HG03066 (cell line): Measurements from ENCODE around the gene GSG1L2.

Source experiments
- ATAC-seq: cut with Tn5 transposase; IDR thresholded peaks from one replicate; pipeline ENCODE4 v1.9.1; 2021; ENCODE audit warnings: low read depth; ENCODE audit not compliant: unreplicated experiment

The GSG1L2 gene

GRCh38 chr17:9825641-9826150 lies 3.8 kb upstream of the GSG1L2 start, which contains the start of gene GLP2R:
TSS of gene GLP2R (plus strand) at chr17:9825924. CDS start at chr17:9826064, 140 bp downstream.
- no peak for ATAC-seq

- no peak for ATAC-seq
Observed at GRCh38 chr17:9824797-9825338, 3.0 kb upstream of the GSG1L2 start.

GRCh38 chr17:9824094-9824493 lies 2.2 kb upstream of the GSG1L2 start:
- ATAC-seq: no peak

- ATAC-seq: no peak
Observed at GRCh38 chr17:9820448-9820847, 1.4 kb downstream of the GSG1L2 start.

DNA sequence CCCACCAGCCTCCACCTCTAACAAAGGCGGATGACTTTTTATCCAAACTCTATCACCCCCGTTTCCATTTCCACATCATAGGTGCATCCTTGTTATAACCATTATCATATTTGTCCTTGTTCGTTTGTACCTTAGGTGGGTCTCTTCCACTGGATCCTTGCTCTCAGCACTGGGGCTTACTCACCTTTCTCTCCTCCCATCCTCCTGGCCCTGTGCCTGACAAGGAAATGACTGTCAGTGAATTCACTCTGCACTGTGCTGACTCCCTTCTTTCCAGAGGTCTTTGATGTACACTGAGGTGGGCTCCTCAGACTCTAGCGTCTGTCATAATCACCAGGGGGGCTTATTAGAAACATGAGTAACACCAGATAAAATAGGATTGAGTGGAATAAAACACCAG lies 3.1 kb downstream of the GSG1L2 start:
- no peak for ATAC-seq

GRCh38 chr17:9817086-9817485 lies 4.8 kb downstream of the GSG1L2 start:
- no peak for ATAC-seq

- ATAC-seq: no peak
Observed at GRCh38 chr17:9816472-9816871, 5.4 kb downstream of the GSG1L2 start.

GRCh38 chr17:9814337-9814945 lies 7.4 kb downstream of the GSG1L2 start:
- no peak for ATAC-seq

DNA sequence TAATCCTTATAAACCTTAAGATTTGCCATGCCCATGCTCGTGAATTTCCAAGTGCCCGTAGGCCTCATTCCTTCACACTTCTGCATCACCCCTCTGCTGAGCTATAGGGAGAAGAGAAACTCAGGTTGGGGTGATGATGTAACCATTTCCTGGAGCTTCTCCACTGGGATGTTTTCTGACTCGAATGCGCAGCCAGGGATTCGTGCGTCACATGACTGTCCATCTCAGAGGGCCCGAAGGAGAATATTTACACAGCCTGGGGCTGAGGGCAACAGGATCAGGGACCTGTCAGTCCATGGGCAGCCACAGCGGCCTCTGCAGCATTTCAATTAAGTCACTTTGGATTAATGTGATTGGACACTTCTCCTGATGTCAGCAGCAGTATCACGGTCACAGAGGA lies 8.7 kb downstream of the GSG1L2 start:
- no peak for ATAC-seq

DNA sequence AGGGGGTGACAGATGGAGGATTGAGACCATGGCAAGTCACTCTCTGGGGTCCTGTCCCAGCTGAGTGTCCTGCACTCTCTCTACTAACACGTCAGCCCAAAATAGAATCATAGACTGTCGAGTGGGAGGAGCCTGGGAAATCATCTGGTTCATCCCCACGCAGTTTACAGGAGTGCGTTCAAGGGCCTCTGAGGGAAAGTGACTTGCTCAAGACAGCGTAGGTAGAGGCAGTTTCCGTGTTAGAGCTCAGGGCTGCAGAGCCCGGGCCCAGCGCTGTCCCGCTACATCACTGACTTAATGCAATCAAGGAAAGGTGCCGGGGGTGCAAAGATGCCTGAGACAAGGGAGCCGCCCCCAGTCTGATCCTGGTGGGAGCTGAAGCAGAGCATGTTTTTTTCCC lies 10.3 kb downstream of the GSG1L2 start:
- no peak for ATAC-seq

DNA sequence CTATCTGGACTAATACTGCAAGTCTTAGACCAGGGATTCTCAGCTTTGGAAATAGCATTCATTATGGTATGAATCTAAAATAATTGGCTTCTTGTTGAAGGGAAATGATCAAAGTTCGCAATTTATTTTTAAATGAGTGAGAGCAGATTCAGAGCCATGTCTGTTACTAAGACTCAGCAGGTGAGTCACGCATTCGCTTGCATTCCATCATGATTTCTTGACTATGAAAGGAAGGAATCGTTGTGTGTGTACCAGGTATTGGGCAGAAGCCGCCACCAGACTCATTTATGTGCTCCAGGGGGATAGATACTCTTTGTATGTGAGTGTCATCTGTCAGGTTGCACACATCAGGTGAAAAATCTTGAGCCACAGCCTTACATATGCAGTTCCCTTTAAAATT lies 10.8 kb downstream of the GSG1L2 start:
- ATAC-seq: no peak

DNA sequence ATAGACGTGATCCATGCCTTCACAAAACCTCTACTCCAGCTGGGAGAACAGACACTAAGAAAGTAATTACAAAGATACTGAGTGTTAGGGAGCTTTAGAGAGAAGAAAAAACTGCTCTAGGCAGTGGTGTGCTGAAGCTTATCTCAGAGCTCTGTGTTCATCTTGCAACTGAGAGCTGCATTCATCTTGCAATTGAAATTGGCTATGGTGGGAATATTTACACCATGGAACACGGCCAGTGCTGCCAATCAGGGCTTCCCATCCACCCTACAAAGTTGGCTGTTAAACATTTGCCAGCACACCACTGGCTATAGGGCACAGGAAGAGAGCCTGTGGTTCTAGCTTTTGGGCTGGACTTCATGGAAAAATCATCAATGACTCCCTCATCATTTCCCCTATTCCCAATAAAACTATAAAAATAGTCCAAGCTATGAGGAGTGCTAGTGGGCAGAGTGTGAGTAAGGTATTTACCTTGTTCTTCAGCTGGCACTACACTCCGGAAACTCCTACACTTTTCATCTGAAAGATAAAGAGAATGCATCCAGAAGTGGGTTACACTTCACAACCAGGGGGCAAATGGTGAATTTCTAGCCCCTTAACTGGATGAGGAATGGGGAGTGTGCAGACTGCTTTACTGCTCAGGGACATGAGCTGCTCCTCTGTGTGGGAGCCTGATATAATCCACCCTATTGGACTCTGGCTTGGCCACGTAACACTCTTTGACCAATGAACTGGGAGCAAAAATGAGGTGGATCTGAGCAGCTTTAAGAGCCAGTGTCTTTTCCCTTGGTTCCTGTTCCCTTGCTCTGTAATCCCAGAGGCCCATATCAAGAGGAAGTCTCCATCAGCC lies 11.6 kb downstream of the GSG1L2 start:
- ATAC-seq: no peak

- no peak for ATAC-seq
Observed at GRCh38 chr17:9809409-9809808, 12.5 kb downstream of the GSG1L2 start.

DNA sequence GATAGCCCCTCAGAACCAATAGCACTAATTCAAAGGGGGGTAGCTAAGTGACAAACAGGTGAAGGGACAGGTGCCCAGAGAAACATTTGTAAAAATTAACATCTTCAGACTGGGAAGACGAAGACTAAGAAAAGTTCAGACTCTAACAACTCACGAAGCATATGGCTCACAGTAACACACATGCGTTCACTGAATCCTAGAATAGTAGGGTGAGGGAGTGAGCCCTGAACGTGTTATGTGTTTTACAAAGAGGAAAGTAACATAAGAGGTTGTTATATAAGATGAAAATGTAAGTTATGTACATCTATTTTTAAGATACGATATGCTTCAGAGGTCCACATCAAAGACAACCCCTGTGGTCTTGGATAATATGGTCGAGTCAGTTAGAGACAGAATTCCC lies 15.2 kb downstream of the GSG1L2 start:
- ATAC-seq: no peak

DNA sequence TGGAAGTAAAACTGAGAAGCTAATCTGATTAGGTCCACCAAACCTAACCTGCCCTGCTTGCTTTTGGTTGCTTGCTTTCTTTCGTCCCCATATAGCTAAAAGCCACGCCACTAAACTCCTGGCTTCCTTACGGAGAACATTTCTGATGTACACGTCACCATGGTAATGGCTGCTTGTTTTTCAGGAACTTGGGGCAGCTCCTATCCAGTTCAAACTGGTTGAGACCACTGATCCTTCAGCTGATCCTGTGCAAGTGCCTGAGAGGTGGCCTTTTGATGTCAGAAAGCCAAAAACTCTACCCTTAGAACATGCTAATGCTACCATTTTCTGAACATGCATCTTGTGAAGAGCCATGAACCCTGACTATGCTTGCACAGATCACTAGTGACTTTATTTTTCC lies 16.1 kb downstream of the GSG1L2 start:
- no peak for ATAC-seq

DNA sequence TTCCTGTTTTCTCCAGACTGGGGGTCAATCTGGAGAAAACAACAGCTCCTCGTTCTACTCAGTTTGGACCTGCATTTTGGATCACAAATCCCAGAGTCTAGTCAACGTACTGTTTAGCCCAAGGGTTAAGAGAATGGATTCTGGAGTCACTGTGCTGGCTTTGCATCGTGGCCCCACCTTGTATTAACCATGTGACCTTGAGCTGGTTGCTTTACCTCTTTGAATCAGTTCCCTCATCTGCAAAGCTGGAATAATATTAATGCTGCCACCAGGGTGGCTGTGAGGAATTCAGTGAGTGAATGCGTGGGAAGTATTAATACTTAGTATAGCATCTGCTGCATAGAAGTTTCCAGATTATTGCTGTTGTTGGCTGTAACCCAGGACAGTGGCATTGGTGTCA lies 19.2 kb downstream of the GSG1L2 start:
- ATAC-seq: no peak

DNA sequence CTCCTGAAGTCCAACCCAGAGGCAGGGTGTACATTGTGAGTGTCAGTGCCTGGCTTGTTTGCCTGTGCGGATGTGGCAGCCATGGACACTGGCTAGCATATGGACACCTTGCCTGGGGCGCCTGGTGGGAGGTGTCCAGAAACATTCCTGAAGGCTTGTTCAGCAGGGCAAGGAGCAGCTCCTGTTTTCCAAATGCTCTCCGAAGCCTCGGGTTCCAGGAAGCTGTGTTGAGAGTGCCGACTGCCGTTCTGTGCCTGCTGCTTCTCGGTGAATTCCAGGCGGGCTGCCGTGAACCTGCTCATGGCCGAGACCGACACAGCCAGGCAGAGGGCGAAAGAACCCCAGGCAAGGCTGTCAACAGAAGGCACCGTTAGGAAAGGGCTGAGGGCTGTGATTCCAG lies 19.6 kb downstream of the GSG1L2 start:
- ATAC-seq: no peak

- no peak for ATAC-seq
Observed at GRCh38 chr17:9801505-9801904, 20.4 kb downstream of the GSG1L2 start.

DNA sequence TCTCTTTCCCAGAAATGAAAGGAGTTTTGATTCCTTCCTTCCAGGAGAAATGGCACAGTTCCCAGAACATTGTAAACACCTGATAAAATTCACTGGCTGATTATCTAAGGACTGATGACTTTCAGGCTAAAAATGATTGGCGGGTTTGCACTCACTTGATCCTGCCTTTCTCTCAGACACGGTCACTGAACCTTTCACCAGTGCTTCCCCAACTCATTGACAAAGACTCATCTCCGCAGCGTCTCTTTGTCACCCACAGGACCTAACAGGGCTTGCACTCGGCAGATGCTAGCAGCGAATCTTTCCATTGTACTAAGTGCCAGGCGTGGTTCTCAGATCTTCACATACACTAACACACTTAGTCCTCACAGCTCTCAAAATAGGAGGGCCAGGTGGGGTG lies 23.2 kb downstream of the GSG1L2 start:
- ATAC-seq: no peak

DNA sequence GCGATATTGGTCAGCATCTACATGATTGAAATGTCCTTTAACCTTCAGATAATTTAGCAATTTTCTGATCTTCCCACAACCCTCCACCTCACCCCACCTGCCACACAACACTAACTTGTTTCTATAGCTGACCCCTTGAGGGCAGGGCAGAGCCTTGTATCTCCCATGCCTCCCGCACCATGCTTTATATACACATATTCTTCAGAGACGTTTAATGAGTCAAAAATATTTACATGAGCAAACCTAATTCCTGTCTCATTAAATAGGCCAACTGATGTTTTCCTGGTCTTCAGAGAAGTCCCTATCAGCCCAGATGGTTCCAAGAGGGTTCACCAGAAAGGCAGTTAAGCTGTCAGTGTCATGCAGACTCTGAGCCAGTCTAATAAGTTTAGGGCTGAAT lies 23.9 kb downstream of the GSG1L2 start:
- no peak for ATAC-seq

- no peak for ATAC-seq
Observed at GRCh38 chr17:9792181-9792840, 29.6 kb downstream of the GSG1L2 start.
